Inflammatory macrophage treated with lipopolysaccharide for 1 hour (primary cell): ENCODE data around the gene GATAD2B.
"Not testable (repeated sequence)": the region's sequence is repeated elsewhere in the genome, so short reads cannot be mapped to it uniquely, and the experiment has no call there.

Experiments
- DNase-seq, 2 donors: peaks; one replicate each; pipeline ENCODE4 v3.0.0-alpha.2; 2020 to 2022

GATAD2B gene

DNA sequence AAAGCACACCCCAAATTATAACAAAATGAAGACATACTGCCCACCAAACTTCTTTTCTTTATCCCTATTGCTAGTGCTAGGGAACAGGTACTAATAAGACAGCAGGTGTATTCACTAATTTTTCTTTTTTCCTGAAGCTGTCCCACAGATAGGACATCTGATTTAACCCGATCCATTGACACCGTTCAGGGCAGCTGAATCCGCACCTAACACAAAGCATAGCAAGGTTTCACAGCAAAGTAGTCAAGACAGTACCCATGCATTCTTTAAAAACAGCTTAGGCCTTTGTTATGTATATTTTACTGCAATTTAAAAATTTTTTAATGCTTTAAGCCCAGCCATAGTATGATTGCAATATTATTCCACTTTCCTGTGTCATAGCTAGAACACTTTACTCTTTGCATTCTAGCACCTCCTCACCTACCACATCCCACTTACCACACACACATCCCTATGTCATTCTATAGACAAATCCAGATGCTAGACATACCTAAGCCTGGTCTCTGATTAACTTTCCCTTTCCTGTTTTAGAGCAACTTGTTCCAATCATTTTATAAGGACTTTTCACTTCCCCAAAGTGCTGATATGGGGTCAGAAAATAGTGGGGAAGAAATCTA, 40.4 kb downstream of the GATAD2B start:
- DNase-seq, result peak in 1 of 2 donors; percentile 22

DNA sequence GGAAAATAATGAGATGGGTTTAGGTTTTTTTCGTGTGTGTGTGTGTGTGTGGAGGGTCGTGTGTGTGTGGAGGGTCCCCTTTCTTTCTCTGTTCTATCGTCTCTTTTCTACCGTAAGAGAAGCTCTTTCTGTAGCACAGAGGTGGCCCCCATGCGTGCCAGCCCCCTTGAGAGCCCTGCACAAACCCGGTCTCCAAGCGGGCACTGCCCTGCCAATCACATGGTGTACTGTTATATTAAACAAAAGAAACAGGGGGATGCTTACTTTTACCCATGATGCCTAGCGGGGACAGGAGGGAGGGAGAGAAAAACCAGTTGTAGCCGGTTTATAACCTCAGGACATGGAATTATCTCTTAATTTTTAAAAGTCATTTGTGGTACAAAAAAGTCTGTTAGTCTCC, 41.0 kb downstream of the GATAD2B start:
- DNase-seq, result no peak

DNA sequence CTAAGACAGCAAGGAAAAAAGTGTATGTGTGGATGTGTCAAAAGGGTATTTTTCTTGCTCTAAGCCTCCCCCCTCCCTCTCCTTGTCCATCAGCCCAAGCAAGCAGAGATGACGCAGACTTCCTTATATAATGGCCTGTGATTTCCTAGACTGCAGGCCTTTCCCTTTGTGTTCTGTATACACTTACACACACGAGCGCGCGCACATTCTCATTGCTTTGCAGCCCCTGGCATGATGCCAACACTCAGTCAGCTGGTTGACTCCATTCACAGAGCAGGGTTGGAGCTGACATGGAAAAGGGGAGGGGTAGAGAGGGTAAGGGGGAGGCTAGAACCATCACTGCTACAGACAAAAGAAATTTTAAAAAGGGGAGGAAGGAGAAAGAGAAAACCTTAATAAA, 41.8 kb downstream of the GATAD2B start:
- DNase-seq, result peak; percentile 88 to 93

DNA sequence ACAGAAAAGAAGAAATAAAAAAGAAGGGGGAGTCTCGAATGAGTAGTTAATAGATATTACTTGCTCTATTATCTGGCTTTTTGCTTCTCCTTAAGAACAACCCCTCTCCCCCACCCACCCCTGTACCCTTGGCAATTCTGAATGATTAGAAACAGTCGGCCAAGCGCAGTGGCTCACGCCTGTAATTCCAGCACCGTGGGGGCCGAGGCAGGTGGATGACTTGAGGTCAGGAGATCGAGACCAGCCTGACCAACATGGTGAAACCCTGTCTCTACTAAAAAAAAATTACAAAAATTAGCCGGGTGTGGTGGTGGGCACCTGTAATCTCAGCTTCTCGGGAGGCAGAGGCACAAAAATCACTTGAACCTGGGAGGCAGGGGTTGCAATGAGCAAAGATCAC, 42.7 kb downstream of the GATAD2B start:
- DNase-seq, result no peak

DNA sequence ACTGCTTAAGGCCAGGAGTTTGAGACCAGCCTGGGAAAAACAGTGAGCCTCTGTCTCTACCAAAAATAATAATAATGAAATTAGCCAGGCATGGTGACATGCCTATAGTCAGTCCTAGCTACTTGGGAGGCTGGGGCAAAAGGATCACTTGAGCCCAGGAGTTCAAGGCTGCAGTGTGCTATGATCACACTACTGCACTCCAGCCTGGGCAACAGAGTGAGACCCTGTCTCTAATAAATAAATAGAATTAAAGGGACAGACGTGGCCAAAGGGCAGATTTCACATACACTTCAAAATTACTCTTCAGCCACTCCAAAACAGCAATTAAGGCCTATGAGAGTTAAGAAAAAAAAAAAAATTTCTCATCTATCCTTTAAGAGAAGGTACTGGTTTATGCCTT, 45.7 kb downstream of the GATAD2B start:
- DNase-seq, result no peak

DNA sequence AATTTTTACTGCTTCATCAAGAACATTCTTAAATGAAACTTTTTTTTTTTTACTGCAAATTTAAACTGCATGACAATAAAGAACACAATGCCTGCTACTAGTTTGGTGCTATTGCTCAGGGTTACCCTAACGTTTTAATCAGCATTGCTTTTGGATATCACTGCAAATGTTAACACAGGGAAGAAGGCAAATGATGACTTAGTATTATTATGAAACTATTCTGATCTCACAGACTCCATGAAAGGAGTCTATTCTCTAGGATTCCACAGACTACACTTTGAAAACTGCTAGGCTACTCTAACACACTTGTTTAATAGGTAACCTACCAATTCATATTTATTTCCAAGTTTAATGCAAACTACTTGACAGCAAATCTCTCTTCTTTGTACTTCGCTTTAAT, 49.8 kb downstream of the GATAD2B start:
- peak; percentile 27 to 38 for DNase-seq

DNA sequence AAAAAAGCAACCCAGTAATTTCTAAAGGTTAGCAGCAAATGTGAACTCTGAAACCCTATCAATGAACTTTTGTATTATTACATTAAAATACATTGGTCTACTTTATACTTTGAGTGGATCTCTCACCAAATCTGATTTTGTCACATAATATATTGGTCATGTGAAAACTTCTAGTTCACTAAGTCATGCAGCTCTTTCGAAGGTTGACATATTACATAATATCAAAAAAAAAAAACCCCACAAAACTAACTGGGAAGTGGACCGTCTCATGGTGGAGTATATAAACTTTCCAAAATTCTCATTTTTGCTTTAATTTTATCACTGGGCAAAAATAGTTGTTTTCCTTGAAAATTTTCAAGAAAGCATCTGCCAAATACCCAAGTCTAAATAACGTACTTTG, 50.4 kb downstream of the GATAD2B start:
- DNase-seq, result peak; percentile 64 to 68

DNA sequence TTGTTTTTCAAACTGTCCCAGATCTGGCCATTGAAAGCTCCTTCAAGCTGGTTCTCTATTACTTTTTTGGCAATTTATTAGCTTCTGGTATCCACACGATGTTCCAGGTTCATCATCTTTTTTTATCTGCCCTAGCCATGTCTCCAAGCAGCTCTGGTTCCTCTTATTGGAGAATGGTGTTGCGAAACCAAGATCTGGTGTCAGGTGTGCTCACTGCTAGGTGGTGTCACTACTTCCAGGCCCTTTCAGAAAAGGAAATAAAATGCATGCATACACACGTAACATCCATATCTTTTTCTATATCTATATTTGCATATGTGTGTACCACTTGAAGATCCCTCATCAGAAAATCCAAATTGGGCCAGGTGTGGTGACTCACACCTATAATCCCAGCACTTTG, 53.3 kb downstream of the GATAD2B start:
- no peak for DNase-seq

DNA sequence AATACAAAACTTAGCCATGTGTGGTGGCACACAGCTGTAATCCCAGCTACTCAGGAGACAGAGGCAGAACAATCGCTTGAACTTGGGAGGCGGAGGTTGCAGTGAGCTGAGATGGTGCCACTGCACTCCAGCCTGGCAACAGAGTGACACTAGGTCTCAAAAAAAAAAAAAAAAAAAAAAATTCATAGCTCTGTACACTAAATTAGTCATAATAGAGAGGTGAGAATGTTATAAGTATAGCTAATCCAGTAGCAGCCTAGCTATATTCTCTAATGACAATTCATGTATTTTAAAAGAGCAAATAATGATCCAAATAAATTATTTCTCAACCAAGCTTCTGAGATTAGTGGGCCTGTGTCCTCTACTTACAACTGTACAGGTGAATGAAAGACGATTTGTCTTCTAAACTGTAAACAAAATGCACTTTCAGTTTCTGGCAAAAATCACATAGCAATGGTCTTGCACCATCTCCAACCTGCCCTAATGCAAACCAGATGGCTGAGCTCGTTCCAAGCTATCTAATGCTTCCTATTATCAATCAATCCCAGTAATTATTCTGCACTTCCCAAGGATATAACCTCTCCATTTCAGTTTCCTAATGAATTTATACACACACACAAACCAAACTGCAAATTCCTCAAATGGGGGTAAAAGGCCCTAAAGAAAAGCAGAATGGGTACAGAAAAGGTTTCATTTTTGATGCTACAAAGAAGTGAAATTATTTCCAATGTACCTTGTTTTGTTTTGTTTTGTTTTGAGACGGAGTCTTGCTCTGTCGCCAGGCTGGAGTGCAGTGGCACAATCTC, 56.5 kb downstream of the GATAD2B start:
- DNase-seq, result no peak

DNA sequence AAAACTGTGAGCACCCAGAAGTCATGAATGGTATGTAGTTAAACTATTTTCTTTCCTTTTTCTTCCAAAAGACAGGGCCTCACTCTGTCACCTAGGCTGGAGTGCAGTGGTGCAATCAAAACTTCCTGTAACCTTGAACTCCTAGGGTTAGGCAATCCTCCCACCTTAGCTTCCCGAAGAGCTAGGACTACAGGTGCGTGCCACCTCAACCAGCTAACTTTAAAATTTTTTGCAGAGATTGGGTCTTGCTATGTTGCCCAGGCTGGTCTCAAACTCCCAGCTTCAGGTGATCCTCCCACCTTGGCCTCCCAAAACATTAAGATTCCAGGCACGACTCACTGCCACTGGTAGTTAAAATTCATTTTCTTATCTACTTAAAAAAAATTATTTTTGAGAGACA, 62.5 kb downstream of the GATAD2B start:
- DNase-seq, result no peak

DNA sequence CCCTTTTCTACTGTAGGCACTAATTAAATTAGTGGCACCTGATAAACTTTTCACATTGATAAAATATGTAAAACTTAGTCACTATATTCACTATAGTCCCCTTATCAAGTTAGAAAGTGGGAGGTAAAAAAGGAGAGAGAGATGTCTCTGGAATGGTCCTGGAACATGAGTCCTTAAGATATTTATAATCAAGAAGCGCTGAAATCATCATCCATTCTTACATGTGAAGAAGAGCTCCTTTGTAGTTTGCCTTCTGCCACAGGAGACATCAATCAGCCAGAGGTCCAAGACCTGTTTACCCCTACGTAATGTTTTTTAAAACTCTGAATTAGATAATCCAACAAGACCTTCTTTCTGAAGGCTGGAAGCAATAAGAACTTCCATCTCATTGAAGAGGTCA, 65.3 kb downstream of the GATAD2B start:
- no peak for DNase-seq

DNA sequence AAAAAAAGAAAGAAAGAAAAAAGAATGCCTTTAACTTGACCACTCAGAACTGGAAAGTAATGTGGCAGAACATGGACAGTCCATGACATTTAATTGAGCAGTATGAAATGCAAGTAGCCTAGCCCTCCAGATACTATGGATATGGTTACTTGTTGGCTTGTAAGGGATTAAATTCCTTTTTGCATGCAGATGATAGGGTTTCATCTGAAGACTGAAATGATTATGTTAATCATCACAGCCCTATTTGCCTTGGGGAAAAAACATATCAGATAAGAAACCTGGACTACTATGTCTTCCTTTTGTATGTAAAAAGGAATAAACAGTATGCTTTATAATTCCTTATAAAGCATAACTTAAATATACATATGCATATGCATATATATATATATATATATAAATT, 66.0 kb downstream of the GATAD2B start:
- DNase-seq, result no peak

DNA sequence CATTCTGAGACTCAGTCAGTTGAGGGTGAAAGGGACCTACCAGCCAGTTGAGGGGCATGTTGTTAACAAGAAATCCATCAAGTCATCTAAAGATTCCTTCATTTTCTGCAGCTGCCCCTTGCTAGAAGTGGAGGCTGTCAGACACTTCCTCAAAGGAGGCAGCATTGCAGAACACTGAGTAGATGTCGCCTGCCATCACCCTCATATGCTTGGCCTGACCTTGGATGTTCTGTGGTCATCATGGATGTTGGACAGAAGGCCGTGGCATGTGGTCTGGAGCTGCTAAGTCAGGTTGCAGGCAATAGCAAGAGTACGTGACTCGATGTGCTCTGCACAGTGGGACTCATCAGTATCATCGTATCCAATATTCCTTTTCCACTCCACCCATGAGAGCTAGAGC, 70.6 kb downstream of the GATAD2B start:
- DNase-seq, result peak; percentile 31 to 64

DNA sequence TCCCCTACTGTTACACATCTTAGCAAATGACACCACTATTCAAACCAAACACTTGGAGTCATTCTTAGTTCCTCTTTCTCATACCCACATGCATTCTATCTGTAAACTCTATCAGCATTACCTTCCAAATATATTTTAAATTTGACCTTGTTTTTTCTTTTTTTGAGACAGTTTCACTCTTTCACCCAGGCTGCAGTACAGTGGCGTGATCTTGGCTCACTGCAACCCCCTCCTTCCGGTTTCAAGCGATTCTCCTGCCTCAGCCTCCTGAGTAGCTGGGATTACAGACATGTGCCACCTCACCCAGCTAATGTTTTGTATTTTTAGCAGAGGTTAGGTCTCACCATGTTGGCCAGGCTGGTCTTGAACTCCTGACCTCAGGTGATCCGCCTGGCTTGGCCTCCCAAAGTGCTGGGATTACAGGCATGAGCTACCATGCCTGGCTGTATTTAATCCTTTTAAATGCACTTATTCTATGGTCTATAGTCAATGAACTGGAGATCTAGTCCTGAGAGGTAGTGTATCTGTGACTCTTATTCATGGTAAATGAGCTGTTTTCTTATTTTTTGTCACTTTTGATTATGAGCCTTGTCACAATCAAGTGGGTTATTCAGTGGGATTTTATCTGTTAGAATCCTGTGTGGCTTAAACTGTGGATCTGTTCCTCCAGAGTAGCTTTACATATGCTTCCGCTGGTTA, 73.1 kb downstream of the GATAD2B start:
- DNase-seq, result peak; percentile 32 to 53

DNA sequence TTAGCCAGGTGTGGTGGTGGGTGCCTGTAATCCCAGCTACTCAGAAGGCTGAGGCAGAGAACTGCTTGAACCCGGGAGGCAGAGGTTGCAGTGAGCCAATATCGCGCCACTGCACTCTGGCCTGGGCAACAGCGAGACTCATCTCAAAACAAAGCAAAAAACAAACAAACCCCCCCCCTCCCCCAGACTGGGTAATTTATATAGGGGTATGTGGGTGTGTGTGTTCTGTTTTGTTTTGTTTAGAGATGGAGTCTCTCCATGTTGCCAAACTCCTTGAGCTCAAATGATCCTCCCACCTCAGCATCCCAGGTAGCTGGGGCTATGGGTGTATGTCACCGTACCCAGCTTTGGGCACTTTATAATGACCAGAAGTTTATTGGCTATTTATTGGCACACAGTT, 74.0 kb downstream of the GATAD2B start:
- no peak for DNase-seq

DNA sequence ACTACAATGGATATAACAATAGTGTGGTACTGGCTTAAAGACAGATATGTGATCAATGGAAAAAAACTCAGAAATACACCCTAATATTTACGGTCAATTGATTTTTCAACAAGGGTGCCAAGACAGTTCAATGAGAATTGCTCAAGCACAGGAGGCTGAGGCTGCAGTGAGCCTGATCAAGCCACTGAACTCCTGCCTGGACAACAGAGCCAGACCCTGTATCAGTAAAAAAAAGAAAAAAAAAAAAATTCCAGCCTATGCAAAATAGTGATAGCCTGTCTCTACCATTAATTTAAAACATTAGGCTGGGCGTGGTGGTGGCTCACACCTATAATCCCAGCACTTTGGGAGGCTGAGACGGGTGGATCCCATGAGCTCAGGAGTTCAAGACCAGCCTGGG, 77.6 kb downstream of the GATAD2B start:
- DNase-seq, result no peak

DNA sequence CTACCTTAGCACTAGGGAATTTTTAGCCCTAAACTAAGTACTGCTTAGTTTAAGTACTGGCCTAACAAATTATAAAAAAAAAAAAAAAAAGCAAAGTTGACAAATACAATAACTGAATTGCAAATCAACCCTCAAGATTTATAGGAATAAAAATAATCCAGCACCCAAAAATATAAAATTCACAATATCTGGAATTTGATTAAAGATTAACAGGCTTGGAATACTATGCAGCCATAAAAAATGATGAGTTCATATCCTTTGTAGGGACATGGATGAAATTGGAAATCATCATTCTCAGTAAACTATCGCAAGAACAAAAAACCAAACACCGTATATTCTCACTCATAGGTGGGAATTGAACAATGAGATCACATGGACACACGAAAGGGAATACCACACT, 78.4 kb downstream of the GATAD2B start:
- DNase-seq, result not testable (repeated sequence)

DNA sequence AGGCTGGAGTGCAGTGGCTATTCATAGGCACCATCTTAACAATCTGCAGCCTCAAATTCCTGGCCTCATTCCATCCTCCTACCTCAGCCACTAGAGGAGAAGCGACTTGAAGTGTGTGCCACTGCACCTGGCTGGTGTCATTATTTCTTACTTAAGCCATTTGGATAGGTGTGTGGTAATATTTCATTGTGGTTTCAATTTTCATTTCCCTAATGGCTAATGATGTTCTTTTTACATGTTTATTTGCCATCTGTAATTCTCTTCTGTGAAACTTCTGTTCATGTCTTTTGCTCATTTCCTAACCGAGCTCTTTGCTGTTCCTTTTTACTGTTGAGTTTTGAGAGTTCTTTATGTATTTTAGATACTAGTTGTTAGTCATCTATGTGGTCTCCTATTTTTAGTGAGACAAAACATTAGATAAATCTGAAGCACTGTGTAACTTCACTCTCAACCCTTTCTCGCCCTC, 80.7 kb downstream of the GATAD2B start:
- DNase-seq, result no peak

DNA sequence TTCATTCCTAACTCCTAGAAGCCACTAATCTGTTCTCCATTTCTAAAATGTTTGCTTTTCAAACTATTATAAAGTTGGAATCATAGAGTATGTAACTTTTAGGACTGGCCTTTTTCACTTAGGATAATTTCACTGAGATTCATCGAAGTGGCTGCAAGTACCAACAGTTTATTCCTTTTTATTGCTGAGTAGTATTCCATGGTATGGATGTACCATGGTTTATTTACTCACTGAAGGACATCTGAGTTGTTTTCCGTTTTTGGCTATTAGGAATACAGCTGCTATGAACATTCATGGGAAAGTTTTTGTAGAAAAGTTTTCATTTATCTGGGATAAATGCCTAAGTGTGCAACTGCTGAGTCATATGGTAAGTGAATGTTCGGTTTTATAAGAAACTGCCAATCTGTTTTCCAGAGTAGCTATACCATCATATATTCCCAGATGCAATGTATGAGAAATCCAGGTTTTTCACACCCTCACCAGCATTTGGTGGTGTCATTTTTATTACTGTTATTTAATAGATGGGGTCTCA, 81.2 kb downstream of the GATAD2B start:
- DNase-seq, result no peak

DNA sequence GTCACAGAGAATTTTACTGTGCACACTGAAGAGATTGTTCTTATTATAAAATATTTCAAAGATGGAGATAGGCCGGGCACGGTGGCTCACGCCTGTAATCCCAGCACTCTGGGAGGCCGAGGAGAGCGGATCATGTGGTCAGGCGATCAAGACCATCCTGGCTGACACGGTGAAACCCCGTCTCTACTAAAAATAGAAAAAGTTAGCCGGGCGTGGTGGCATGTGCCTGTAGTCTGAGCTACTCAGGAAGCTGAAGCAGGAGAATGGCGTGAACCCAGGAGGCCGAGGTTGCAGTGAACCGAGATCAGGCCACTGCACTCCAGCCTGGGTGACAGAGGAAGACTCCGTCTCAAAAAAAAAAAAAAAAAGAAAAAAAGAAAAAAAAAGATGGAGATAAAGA, 82.0 kb downstream of the GATAD2B start:
- not testable (repeated sequence) for DNase-seq

DNA sequence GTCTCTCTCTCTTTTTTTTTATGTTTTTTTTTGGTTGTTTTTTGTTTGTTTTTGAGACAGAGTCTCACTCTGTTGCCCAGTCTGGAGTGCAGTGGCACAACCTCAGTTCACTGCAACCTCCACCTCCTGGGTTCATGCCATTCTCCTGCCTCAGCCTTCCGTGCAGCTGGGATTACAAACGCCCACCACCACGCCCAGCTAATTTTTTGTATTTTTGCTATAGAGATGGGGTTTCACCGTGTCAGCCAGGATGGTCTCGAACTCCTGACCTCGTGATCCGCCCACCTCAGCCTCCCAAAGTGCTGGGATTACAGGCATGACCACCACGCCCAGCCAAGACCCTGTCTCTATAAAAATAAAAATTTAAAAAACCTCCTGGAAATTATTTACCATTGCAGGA, 88.8 kb downstream of the GATAD2B start:
- not testable (repeated sequence) for DNase-seq

DNA sequence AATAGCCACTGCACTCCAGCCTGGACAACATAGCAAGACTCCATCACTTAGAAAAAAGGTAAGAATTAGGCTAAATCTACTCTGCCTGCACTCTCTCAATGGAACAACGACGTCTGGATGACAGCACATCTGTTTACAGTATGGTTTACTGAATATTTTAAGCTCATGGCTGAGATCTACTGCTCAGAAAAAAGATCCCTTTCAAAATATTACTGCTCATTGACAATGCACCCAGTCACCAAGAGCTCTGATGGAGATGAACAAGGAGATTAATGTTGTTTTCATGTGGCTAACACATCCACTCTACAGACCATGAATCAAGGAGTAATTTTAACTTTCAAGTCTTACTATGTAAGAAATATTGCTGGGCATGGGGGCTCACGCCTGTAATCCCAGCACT, 89.6 kb downstream of the GATAD2B start:
- no peak for DNase-seq

DNA sequence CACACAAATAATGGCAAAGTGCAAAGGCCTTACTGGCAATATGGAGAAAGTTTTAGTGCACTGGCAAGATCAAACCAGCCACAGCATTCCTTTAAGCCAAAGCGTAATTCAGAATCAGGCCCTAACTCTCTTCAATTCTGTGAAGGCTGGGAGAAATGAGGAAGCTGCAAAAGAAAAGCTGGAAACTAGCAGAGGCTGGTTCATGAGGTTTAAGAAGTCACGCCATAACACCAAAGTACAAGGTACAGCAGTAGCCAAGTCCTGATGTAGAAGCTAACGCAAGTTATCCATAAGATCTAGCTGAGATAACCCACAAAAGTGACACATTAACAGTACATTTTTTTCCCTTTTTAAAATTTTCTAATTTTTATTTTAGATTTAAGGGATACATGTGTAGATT, 90.5 kb downstream of the GATAD2B start:
- no peak for DNase-seq

DNA sequence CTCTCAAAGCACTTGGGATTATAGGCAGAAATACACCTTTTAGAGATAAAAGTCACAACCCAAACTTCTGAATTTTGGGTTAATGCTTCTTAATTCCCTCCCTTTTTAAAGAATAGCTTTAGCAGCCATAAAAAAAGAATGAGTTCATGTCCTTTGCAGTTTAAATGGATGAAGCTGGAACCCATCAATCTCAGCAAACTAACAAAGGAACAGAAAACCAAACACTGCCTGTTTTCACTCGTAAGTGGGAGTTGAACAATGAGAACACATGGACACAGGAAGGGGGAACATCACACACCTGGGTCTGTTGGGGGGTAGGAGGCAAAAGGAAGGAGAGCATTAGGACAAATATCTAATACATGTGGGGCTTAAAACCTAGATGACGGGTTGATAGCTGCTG, 91.7 kb downstream of the GATAD2B start:
- DNase-seq, result no peak
